ENCODE data around the gene DLL1. TPM values are rescaled to one million over a fixed set of nuclear protein-coding genes. Genes with fewer than 3 reads are reported as not detected.
"Not testable (repeated sequence)": the region's sequence is repeated elsewhere in the genome, so short reads cannot be mapped to it uniquely, and the experiment has no call there.

DLL1 gene, protein sequence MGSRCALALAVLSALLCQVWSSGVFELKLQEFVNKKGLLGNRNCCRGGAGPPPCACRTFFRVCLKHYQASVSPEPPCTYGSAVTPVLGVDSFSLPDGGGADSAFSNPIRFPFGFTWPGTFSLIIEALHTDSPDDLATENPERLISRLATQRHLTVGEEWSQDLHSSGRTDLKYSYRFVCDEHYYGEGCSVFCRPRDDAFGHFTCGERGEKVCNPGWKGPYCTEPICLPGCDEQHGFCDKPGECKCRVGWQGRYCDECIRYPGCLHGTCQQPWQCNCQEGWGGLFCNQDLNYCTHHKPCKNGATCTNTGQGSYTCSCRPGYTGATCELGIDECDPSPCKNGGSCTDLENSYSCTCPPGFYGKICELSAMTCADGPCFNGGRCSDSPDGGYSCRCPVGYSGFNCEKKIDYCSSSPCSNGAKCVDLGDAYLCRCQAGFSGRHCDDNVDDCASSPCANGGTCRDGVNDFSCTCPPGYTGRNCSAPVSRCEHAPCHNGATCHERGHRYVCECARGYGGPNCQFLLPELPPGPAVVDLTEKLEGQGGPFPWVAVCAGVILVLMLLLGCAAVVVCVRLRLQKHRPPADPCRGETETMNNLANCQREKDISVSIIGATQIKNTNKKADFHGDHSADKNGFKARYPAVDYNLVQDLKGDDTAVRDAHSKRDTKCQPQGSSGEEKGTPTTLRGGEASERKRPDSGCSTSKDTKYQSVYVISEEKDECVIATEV
- total RNA-seq = 2.9 and 10.7 TPM in 2 replicates

DNA sequence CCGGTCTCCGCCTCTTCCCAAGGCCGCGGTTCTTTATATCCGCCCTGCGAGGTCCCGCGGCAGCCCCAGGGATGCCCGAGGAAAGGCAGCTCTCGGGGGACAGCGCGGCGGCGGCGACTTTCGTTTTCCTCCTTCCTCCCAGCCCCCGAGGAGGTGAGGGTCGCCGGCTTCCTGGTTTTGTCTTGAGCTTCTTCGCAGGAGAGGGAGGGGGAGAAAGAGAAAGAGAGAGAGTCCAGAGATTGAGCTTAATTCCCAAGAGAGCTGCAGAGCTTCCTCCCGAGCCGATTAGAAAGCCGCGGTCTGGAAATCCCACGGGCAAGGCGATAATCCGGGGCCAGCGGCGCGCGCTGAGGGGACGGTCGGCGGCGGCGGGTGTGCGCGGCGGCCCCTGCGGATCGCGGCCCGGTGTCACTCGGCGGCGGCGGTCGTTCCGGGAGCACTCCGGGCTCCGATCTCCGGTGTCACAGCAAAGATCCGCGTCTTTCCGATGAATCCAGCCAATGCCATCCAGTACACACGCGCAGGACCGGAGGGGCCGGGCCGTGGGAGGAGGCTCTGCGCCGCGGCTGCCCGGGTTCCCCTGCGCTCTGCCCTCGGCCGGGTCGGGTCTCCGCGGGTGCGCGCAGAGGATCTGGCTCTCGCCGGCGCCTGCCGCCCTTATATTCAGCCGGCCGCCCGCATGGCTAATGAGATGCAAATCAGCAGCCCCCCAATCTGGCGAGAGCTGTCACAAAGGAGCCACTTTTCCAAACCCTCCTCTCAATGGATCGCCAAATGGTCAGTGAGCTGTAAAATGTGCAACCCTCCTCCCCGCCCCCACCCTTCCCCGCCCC is at the start of gene DLL1:
Gene DLL1, minus strand, starts transcription at position 783 of the 833 bp plus-strand sequence. CDS start 939 bp downstream, outside the sequence.
- no peak for DNase-seq (ENCODE audit: extremely low read depth, low read depth, low spot score)

DNA sequence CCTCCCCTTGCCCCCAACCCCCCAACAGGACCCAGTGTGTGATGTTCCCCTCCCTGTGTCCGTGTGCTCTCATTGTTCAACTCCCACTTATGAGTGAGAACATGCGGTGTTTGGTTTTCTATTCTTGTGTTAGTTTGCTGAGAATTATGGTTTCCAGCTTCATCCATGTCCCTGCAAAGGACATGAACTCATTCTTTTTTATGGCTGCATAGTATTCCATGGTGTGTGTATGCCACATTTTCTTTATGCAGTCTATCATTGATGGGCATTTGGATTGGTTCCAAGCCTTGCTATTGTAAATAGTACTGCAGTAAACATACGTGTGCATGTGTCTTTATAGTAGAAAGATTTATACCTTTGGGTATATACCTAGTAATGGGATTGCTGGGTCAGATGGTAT is 44.3 kb upstream of the DLL1 start:
- DNase-seq (ENCODE audit: extremely low read depth, low read depth, low spot score) = not testable (repeated sequence)

DNA sequence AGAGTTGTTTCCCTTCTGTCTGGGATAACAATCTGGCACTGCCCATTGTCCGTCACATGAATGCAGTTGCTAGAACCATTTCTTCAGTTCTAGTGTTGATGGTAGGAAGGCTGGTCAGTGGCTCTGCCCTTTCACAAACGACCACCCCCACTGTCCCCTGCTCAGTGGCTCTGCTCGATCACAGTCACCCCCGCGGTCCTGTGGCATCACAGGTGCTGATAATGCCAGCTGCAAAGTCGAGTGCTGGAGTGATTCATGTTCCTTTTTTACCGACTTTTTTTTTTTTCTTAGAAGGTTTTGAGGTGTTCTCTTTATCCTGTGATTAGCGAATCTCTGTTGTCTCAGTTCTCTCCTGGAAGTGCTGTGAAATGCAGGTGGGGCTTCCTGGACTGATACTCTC is 38.4 kb upstream of the DLL1 start:
- no peak for DNase-seq (ENCODE audit: extremely low read depth, low read depth, low spot score)

DNA sequence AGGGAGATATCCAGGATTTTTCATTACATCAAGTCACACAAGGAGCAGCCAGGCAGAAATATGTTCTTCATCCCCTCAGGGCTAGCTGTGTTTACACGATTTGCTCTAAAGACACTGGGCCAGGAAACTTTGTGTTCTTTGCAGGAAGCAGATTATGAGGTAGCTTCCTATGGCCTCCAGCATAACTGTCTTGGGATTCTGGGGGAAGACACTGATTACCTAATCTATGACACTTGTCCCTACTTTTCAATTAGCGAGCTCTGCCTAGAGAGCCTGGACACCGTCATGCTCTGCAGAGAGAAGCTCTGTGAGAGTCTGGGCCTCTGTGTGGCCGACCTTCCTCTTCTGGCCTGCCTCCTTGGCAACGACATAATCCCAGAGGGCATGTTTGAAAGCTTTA is 26.8 kb upstream of the DLL1 start:
- DNase-seq (ENCODE audit: extremely low read depth, low read depth, low spot score) = peak; percentile 45

DNA sequence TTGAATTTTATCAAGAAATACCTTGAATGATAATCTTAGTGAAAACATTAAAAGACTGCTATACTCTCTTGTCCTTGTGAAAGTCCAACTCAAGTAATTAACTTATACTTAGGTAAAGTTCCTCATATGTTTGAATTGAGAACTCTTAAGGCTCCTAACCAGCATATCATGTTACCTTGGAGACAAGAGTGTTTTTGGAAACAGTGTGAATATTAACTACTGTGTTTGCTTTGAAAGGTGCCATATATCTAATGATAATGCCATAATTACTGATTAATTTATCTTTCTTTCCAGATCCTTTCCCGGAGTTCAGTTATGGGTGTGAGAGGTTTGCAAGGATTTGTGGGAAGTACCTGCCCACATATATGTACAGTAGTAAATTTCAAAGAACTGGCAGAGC is 26.2 kb upstream of the DLL1 start:
- DNase-seq (ENCODE audit: extremely low read depth, low read depth, low spot score) = no peak

DNA sequence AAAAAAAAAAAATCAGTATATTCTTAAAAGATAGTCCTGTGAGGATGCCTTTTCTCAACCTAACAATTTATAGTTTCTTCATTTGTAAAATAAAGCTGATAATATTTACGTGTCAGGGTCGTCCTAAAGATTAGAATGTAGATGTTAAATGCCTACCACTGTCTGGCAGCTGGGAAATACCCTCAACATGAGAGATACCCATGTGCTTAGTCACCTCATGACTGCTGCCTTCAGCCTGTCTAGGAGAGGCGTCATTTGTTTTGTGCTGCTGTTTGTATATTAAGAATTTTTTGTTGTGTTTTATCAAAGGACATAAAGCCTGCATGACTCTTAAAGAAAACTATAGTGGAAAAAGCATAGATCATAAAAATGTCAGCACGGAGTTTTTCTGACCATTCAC is 25.2 kb upstream of the DLL1 start:
- DNase-seq (ENCODE audit: extremely low read depth, low read depth, low spot score) = no peak

DNA sequence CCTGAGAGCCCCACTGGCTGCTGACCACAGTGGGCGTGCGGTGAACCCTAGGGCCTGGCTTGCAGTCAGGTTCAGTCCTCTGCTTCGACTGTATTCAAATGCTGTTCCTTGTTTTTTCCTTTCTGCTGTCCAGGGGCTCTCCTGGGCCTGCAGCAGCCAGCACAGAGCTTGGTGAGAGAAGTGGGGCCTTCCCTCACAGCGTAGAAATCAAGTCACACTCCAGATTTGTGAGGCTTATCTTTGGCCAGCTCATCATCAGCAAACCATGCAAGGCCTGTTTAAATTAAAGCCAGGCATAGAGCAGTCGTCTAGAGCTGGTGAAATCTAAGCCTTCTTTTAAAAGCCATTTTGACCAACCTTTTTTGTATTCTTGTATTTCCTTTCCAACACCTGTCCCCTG is 24.1 kb upstream of the DLL1 start:
- DNase-seq (ENCODE audit: extremely low read depth, low read depth, low spot score) = no peak

DNA sequence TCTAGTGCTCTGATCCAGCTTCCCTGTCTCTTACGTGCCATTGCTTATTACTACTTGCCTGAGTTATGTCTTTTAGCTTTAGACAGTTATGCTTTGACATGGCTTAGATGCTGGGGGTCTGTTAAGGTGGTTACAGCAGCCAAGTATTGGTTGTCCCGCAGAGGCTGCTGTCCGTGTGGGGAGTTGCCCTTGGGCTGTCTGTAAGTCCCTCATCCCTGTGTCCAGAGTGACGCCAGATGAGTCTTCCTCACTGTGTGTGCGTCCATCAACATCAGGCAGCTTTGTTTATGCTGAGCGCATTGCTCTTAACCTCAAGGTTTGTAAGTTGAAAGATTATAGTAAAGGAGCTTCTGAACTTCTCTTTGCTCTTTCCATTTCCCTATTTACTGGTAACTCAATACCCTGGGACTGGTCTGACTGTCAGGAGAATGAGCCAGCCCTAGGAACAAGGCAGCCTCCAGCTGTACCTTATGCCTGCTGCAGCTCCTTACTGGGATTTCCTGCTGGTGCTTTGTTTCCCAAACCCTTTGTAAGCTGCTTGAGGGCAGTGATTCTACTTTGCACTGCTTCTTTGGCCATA is 22.9 kb upstream of the DLL1 start:
- DNase-seq (ENCODE audit: extremely low read depth, low read depth, low spot score) = no peak

DNA sequence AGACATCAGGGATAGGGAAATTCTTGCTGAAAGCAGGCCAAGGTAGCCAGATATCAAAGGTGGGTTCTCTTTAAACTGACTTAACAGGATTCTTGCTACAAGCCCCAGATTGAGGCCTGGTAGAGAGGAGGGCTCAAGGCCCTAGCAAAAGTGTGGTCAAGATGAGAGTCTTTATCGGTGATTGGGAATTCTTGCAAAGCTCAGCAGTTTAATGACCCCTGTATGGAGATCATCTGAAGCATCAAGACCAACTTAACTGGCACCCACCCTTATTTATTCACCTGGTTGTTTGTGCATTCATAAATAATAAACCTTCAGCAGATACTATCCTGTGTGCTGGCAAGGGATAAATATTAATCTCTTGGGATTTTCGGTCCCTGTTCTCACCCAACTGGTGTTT is 22.0 kb upstream of the DLL1 start:
- no peak for DNase-seq (ENCODE audit: extremely low read depth, low read depth, low spot score)

DNA sequence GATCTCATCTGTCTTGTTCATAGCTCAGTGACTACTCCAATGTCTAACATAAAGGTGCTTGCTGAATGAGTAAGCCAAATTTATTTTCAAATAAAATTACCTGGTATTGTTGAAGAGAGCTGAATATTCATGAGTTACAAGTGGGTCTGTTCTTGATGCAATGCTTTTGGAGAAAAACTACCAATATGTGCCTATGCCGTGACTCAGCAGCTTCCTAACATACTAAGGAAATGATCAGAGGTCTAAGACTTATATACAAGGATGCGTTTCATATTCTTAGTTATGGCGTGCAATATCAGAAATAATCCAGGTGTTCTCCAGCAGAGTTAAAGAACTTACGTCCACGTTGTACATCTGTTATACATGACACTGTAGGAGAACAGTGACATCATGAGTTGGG is 20.8 kb upstream of the DLL1 start:
- DNase-seq (ENCODE audit: extremely low read depth, low read depth, low spot score) = no peak

DNA sequence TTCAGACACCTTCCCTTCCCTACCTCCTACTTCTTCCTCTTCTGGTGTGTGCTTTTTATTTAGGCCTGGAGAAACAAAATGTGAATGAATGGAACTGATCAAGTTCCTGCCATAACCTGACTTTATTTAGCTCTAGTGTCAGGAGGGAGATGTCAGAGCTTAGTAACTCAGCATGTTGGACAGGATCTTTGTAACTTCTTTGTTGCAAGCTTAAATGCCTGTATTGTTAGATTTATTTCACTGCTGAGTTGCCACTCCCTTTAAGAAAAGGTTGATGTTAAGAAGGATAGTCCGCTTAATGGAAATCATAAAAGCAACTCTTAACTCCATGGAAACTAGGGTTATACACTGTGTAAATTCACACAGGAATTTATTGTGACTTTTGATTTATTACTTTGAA is 17.9 kb upstream of the DLL1 start:
- no peak for DNase-seq (ENCODE audit: extremely low read depth, low read depth, low spot score)

DNA sequence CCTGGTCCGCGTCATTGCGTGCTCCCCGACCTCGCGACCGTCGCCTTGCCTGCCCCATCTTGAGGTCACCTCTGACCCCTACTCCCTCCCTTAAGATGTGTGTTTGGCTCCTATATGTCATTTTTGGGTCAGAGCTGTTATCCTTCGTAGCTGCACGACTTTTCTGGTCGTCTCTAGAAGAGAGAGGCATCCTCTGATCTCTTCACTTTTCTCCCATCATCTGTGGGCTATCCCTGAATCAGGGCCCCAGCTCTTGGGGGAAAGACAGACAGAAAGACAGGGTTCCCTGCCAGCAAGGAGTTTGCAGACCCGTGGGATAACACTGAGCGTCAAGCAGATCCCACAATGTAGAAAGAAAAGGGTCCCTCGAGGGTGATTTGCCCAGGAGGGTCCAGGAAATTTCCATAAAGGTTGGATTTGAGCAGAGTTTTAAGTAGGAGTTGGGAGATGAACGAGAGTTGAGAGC is 16.2 kb upstream of the DLL1 start:
- no peak for DNase-seq (ENCODE audit: extremely low read depth, low read depth, low spot score)

DNA sequence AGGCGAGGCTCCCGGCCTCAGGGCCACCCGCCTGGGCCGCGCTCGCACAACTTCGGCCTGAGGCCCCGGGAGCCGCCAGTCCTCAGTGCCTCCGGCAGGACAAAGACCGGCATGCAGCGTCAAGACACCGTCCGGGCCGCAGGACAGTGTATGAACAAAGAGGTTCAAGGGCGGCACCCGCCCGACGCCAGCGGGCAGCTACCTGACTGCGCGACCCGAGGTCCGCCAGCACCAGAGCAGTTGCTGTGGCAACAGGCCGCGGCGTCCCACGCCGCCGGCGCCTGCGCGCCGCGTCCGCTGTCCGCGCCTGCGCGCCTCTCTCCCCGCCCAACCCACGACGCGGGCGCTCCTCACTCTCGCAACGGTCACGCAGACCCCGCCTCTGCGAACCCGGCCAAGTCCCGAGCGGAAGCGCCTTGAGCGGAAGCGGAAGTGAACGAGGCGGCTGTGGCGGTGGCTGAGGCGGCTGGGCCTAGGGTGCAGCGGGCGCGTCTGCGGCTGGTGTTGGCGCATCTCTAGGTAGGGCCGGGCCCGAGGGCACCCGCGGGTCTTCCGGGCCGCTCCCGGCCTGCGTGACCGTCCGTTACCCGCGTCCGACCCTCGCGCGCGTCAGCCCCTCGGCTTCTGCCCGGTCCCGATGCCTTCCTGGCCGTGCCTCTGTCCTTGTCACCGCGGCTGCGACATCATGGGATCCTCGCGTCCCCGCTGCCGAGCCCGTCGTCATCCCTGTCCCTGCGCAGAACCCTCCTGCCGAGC is 15.6 kb upstream of the DLL1 start, which contains the start of gene FAM120B:
Gene FAM120B, plus strand, starts transcription at position 435 of the 756 bp plus-strand sequence. CDS start 10,633 bp downstream, outside the sequence.
- DNase-seq (ENCODE audit: extremely low read depth, low read depth, low spot score) = peak; percentile 56

DNA sequence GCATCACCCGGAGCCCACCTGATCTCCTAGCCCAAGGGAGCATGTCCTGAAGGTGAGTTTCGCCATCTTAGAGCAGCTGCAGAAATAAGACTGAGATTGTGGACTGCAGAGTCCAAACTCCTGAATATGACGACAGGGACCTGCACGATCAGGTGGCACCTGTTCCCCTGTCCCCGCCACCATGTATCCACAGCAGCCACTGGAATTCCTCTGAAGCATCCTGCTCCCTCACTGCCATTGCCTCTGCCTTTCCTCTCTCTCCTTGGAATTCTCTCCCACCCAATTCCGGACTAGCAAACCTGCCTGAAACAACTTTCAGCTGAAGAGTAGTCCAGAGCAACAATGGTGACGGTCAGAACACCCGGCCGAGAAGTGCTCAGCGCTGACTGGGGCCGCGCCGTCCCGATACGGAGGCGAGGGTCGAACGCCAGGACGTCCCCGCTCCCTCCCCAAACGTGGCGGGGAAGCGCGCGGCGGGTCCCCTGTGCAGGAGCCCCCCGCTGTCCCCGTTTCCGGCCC is 15.0 kb upstream of the DLL1 start:
- DNase-seq (ENCODE audit: extremely low read depth, low read depth, low spot score) = no peak

DNA sequence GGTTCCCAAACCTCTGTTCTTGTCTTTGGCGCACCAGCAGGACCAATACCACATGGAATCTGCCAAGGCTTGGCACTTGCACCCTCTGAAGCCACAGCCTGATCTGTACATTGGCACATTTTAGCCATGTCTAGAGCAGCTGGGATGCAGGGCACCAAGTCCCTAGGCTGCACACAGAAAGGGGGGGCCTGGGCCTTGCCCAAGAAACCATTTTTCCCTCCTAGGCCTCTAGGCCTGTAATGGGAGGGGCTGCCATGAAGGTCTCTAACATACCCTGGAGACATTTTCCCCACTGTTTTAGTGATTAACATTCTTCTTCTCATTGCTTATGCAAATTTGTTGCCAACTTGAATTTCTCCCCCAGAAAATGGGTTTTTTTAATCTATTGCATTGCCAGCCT is 10.3 kb upstream of the DLL1 start:
- no peak for DNase-seq (ENCODE audit: extremely low read depth, low read depth, low spot score)

DNA sequence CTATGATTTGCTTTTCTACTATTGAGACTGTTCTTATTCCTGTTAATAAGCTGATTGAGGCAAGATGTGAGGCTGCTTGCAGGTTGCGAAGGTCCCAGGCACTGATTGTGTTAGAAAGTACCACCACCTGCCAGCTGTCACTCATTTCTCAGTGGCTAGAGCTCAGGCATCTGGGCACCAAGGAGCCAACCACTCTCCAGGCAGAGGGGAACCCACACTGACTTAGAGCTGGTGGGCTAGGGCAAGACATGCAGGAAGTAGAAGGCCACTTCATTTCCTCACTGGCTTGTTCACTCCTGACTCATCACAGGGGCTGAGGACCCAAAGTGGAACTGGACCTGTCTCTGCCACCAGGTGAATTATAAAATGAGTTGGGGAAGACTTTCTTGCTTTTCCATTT is 7.8 kb upstream of the DLL1 start:
- no peak for DNase-seq (ENCODE audit: extremely low read depth, low read depth, low spot score)

DNA sequence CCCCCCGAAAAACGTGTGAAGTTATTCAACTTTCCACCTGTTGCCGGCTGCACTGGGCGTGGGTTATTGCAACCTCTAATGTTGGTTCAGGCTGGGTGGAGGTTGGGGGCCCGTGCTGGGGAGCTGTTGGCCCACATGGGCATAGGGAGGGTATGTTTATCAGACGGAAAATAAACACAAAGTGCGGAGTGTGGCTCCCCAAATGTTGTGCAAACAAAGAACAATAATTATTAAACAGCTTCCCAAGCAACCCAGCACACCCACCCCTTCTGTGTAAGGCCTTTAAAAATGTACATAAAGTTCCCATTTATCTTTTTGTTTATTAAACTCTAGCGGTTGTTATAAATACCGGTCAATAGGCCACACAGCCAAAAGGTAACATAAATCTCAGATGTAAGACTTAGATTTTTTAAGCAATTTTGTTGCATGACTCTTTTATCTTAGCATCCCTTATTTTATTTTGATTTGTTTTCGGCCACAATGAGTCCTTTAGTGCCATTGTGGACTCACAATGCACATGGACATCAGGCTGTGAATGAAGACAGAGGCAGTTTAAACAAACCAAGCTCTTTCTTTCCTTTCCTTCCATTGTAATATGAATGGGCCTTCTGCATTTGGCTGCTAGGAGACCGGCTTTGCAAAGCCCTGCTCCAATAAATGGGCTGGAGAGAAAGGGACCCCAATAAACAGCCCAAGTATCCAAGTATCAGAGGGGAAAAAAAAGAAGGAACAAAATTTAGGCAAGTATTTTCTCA is 6.9 kb upstream of the DLL1 start:
- DNase-seq (ENCODE audit: extremely low read depth, low read depth, low spot score) = no peak

DNA sequence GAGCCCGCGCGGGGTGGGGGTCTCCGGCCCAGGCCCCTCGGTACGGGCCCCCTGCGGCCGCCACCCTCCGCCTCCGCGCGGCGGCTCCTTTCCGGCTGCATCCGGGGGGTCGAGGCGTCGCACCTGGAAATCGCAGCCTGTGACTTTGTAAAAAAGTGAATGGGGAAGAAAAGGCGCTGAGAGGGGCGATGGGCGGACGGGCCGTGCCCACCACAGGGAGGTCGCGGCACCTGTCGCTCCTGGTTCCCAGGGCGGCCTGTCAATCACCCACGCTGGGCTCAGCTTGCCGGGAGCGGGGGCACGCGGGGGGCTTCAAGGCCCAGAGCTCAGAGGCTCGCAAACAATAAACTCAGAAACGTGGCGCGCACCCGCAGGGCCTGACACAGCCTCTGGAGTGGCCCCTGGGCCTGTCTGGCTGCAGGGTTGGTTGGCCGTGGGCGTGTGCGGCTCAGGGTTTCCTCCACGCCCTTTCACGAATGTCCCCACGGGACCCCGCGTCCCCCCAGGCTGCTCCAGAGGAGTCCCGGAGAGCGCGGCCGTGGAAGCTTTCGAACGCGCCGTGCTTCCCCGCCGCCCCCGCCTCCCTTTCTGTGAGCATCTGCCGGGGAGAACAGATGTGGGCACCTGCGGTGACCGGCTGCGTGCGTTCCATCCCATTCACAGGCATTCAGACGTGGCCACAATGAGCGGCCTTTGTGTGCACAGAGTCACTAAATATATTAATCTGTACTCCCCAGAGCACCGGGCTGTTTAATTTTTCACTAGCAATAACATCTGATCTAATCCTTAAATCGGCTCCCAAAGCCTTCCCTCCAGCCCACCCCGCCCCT is 6.1 kb upstream of the DLL1 start:
- no peak for DNase-seq (ENCODE audit: extremely low read depth, low read depth, low spot score)
